Measurements from ENCODE around the gene HPCAL1.

GRCh38 chr2:10438688-10439087 is 136.0 kb downstream of the HPCAL1 start:
- TF ChIP-seq, protein P1, sequence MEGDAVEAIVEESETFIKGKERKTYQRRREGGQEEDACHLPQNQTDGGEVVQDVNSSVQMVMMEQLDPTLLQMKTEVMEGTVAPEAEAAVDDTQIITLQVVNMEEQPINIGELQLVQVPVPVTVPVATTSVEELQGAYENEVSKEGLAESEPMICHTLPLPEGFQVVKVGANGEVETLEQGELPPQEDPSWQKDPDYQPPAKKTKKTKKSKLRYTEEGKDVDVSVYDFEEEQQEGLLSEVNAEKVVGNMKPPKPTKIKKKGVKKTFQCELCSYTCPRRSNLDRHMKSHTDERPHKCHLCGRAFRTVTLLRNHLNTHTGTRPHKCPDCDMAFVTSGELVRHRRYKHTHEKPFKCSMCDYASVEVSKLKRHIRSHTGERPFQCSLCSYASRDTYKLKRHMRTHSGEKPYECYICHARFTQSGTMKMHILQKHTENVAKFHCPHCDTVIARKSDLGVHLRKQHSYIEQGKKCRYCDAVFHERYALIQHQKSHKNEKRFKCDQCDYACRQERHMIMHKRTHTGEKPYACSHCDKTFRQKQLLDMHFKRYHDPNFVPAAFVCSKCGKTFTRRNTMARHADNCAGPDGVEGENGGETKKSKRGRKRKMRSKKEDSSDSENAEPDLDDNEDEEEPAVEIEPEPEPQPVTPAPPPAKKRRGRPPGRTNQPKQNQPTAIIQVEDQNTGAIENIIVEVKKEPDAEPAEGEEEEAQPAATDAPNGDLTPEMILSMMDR (IDR thresholded peaks at IDR 0.05), result no peak
- TF ChIP-seq POLR2A (IDR thresholded peaks at IDR 0.05), result no peak
